ENCODE measurements around the gene GNB3. TPM values are rescaled to one million over a fixed set of nuclear protein-coding genes. Genes with fewer than 3 reads are reported as not detected.

GNB3 gene
- polyA plus RNA-seq, 2 of the 4 experiments (the other 2 are of a cell fraction), result 0.94 to 2.7 TPM

GRCh38 chr12:6792522-6793201 lies 48.1 kb upstream of the GNB3 start:
- no peak overlapping the region for H3K4me3 ChIP-seq
- ChIA-PET CTCF (interaction anchor here (0.5 to 3.3 kb wide), 15 partner anchors 10 to 245 kb away, joined by 3 to 17 read pairs (median 4); partner anchors contain the start of genes MLF2 and PTMS), POLR2A (interaction anchor here (1.2 kb wide), 1 partner anchor 39 kb away, joined by 3 read pairs; the partner anchor contains the start of gene MLF2)
- FAIRE-seq, result no peak
- 41% methylated on average over 12 of the region's 12 CpGs for WGBS (ENCODE audit: missing lambda C conversion rate)
- H3K27ac ChIP-seq, result no peak overlapping the region
- TF ChIP-seq ZNF302 (CRISPR knock-in tag; IDR thresholded peaks at IDR 0.05) (no peak), EP300 (IDR thresholded peaks at IDR 0.05) (no peak), ELK1 (IDR thresholded peaks at IDR 0.05; ENCODE audit: low read depth, low read length) (no peak), ESRRA (IDR thresholded peaks at IDR 0.05; ENCODE audit: borderline replicate concordance, low read length) (no peak), CHD4 (IDR thresholded peaks at IDR 0.05; ENCODE audit: borderline replicate concordance) (no peak), POLR2AphosphoS2 (conservative IDR thresholded peaks at IDR 0.05; ENCODE audit: low read length) (no peak), PBX3 (IDR thresholded peaks at IDR 0.05) (no peak), HOXB13 (CRISPR knock-in tag; IDR thresholded peaks at IDR 0.05; ENCODE audit: low read depth) (no peak), CTCF (IDR thresholded peaks at IDR 0.05) (no peak), GATA3 (IDR thresholded peaks at IDR 0.05; ENCODE audit: borderline replicate concordance) (no peak), HDAC2 (IDR thresholded peaks at IDR 0.05) (no peak), CHD2 (IDR thresholded peaks at IDR 0.05; ENCODE audit: low read length, partially characterized antibody) (no peak), ZSCAN20 (CRISPR knock-in tag; IDR thresholded peaks at IDR 0.05) (no peak), USF2 (IDR thresholded peaks at IDR 0.05) (no peak), TP53 (CRISPR knock-in tag; IDR thresholded peaks at IDR 0.05) (no peak), EHF (CRISPR knock-in tag; IDR thresholded peaks at IDR 0.05) (no peak), HMGXB4 (CRISPR knock-in tag; IDR thresholded peaks at IDR 0.05; ENCODE audit: borderline replicate concordance) (no peak)
- DNase-seq (ENCODE audit: low read depth in 1 of 2, low spot score in 1 of 2), result no peak
- peak; percentile 25 to 43; a peak in 5 of 6 replicates for ATAC-seq
- no peak overlapping the region for H3K4me2 ChIP-seq
- H3K4me1 ChIP-seq, result no peaks in the 10 kb centered on the region
- H3K9me3 ChIP-seq, result no peaks in the 10 kb centered on the region

- CTCF ChIA-PET, result interaction anchor here (0.7 to 3.2 kb wide), 6 partner anchors 9 to 42 kb away, joined by 3 to 13 read pairs (median 6); partner anchors contain the start of genes MLF2 and PTMS
- TF ChIP-seq HOXB13 (CRISPR knock-in tag; IDR thresholded peaks at IDR 0.05; ENCODE audit: low read depth), result no peak
- no peak for TF ChIP-seq EP300 (IDR thresholded peaks at IDR 0.05)
- no peak for TF ChIP-seq CHD2 (IDR thresholded peaks at IDR 0.05; ENCODE audit: low read length, partially characterized antibody)
- no peak for TF ChIP-seq PBX3 (IDR thresholded peaks at IDR 0.05)
- no peak for TF ChIP-seq FOXS1 (CRISPR knock-in tag; IDR thresholded peaks at IDR 0.05)
- TF ChIP-seq JUN (IDR thresholded peaks at IDR 0.05), result no peak
- TF ChIP-seq RNF2 (IDR thresholded peaks at IDR 0.05; ENCODE audit: borderline replicate concordance, low read depth), result no peak
- no peak for TF ChIP-seq TFCP2L1 (CRISPR knock-in tag; IDR thresholded peaks at IDR 0.05)
- TF ChIP-seq HMGXB4 (CRISPR knock-in tag; IDR thresholded peaks at IDR 0.05; ENCODE audit: borderline replicate concordance), result no peak
- TF ChIP-seq RARB (CRISPR knock-in tag; IDR thresholded peaks at IDR 0.05), result no peak
- no peak for TF ChIP-seq HOXB5 (CRISPR knock-in tag; IDR thresholded peaks at IDR 0.05)
- no peak for TF ChIP-seq CEBPB (IDR thresholded peaks at IDR 0.05)
- no peak for TF ChIP-seq MAFK (IDR thresholded peaks at IDR 0.05; ENCODE audit: partially characterized antibody)
- TF ChIP-seq CHD4 (IDR thresholded peaks at IDR 0.05; ENCODE audit: borderline replicate concordance), result no peak
- Histone ChIP-seq H3K4me2 (no peak overlapping the region), H3K9me3 (no peaks in the 10 kb centered on the region), H3K4me3 (no peak overlapping the region), H3K27ac (no peak overlapping the region), H3K4me1 (no peaks in the 10 kb centered on the region)
- no peak for ATAC-seq
- FAIRE-seq, result no peak
- POLR2A ChIA-PET, result no interaction called here
- WGBS (ENCODE audit: missing lambda C conversion rate), result 66% methylated on average over 2 of the region's 2 CpGs
- DNase-seq (ENCODE audit: low read depth in 1 of 2, low spot score in 1 of 2), result no peak
These were observed 45.6 kb upstream of the GNB3 start for GRCh38 chr12:6795088-6795487.
